ENCODE results near the gene RNF144A. TPM values are rescaled to one million over a fixed set of nuclear protein-coding genes. Genes with fewer than 3 reads are reported as not detected.

RNF144A gene
- total RNA-seq, 4 donors from 2014 or later, result 9.1 to 16.5 (median 13.9) TPM

- Histone ChIP-seq H3K36me3 (peaks cover 0 to 5% (median 0%) of the 10 kb centered on the region in 3 donors), H3K27ac (no peak overlapping the region), H3K4me1 (peaks cover 0 to 5% (median 0%) of the 10 kb centered on the region in 4 donors), H3K4me3 (no peak overlapping the region), H3K9me3 (no peaks in the 10 kb centered on the region), H3K27me3 (no peaks in the 10 kb centered on the region)
- no peak for DNase-seq
- no peak for TF ChIP-seq CTCF (IDR thresholded peaks at IDR 0.05)
- TF ChIP-seq POLR2A (IDR thresholded peaks at IDR 0.05), result no peak
These were observed 101.6 kb downstream of the RNF144A start for GRCh38 chr2:7018767-7019166.

GRCh38 chr2:7019191-7019590 is 102.0 kb downstream of the RNF144A start:
- no peak overlapping the region for H3K4me3 ChIP-seq
- no peak for TF ChIP-seq CTCF (IDR thresholded peaks at IDR 0.05)
- no peak for TF ChIP-seq POLR2A (IDR thresholded peaks at IDR 0.05)
- no peak for DNase-seq
- no peaks in the 10 kb centered on the region for H3K27me3 ChIP-seq
- H3K36me3 ChIP-seq, result peaks cover 0 to 5% (median 0%) of the 10 kb centered on the region in 3 donors
- H3K4me1 ChIP-seq, result peaks cover 0 to 5% (median 0%) of the 10 kb centered on the region in 4 donors
- H3K9me3 ChIP-seq, result no peaks in the 10 kb centered on the region
- no peak overlapping the region for H3K27ac ChIP-seq

GRCh38 chr2:7020059-7020458 is 102.8 kb downstream of the RNF144A start:
- no peak for DNase-seq
- no peaks in the 10 kb centered on the region for H3K9me3 ChIP-seq
- H3K4me1 ChIP-seq, result peaks cover 0 to 5% (median 0%) of the 10 kb centered on the region in 4 donors
- no peak overlapping the region for H3K4me3 ChIP-seq
- peaks cover 0 to 9% (median 0%) of the 10 kb centered on the region in 3 donors for H3K36me3 ChIP-seq
- TF ChIP-seq POLR2A (IDR thresholded peaks at IDR 0.05) (no peak), CTCF (IDR thresholded peaks at IDR 0.05) (no peak)
- H3K27ac ChIP-seq, result no peak overlapping the region
- H3K27me3 ChIP-seq, result no peaks in the 10 kb centered on the region

GRCh38 chr2:7020468-7020867 is 103.3 kb downstream of the RNF144A start:
- Histone ChIP-seq H3K9me3 (no peaks in the 10 kb centered on the region), H3K27ac (no peak overlapping the region), H3K36me3 (peaks cover 0 to 9% (median 0%) of the 10 kb centered on the region in 3 donors), H3K4me3 (no peak overlapping the region), H3K4me1 (peaks cover 0 to 2% (median 0%) of the 10 kb centered on the region in 4 donors), H3K27me3 (no peaks in the 10 kb centered on the region)
- no peak for TF ChIP-seq POLR2A (IDR thresholded peaks at IDR 0.05)
- no peak for TF ChIP-seq CTCF (IDR thresholded peaks at IDR 0.05)
- DNase-seq, result no peak

- Histone ChIP-seq H3K4me1 (no peaks in the 10 kb centered on the region), H3K4me3 (no peak overlapping the region), H3K27ac (no peak overlapping the region), H3K27me3 (no peaks in the 10 kb centered on the region), H3K36me3 (peaks cover 0 to 9% (median 0%) of the 10 kb centered on the region in 3 donors), H3K9me3 (no peaks in the 10 kb centered on the region)
- no peak for DNase-seq
- TF ChIP-seq CTCF (IDR thresholded peaks at IDR 0.05) (no peak), POLR2A (IDR thresholded peaks at IDR 0.05) (no peak)
These were observed 103.8 kb downstream of the RNF144A start for GRCh38 chr2:7020939-7021470.

All from Peyer's patch (tissue), 4 donors.